Bronchial epithelial cell (primary cell): Measurements from ENCODE around the gene VGLL4. TPM values are rescaled to one million over a fixed set of nuclear protein-coding genes. Genes with fewer than 3 reads are reported as not detected.

Source experiments
- DNase-seq: peaks from one replicate; pipeline ENCODE4 v3.0.0-alpha.2; 2010; ENCODE audit warnings: low read depth
- FAIRE-seq: peaks from 2 replicates; lab custom pipeline; 2011; peaks lifted over from hg19 to GRCh38; lab: Jason Lieb, UNC
- H3K27me3 ChIP-seq: 2 replicates; pipeline ENCODE4 v1.5.1; 2011; ENCODE audit warnings: low read length; ENCODE audit not compliant: control insufficient read depth, insufficient read depth
- H3K36me3 ChIP-seq: 2 replicates; pipeline ENCODE4 v1.5.1; 2011; ENCODE audit warnings: low read length; ENCODE audit not compliant: control insufficient read depth, insufficient read depth
- H3K4me3 ChIP-seq: 2 replicates; pipeline ENCODE4 v1.5.1; 2011; ENCODE audit warnings: mild to moderate bottlenecking, low read depth, low read length, control low read depth
- total RNA-seq: library from RNA; depleted of rRNA; stranded (reverse); fragments of >200 nt; gene quantifications from 2 replicates; pipeline ENCODE4 v1.2.1, GENCODE V29; 2014
- TF ChIP-seq, protein P1 (sequence below): IDR thresholded peaks from 2 replicates; pipeline ENCODE4 v1.5.1; 2011; ENCODE audit warnings: mild to moderate bottlenecking, moderate library complexity, low read length, control low read depth, inconsistent platforms; ENCODE audit not compliant: insufficient read depth, severe bottlenecking

VGLL4 gene
- total RNA-seq, 1 donor from 2014 or later = 32.6 TPM

DNA sequence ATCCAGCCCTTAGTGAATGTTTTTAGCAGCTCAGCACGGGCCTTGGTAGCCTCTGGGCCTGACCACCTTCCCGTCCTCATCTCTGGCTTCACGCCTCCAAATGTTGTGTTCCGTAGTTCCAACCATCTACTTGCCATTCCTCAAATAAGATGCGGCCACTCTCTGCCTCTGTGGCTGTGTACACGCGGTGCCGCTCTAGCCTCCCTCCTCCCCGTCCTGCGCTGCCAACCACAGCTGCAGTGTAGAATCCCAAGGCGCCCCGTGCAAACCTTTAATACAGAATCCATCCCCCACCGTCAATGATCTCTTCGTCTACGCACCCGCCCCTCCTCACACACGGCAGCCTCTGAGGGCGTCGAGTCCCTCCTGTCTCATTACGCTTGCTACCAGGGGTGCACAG is 77.2 kb downstream of the VGLL4 start:
- H3K36me3 ChIP-seq = peaks cover 20% of the 10 kb centered on the region
- DNase-seq (no peak), FAIRE-seq (no peak)
- TF ChIP-seq, protein P1, sequence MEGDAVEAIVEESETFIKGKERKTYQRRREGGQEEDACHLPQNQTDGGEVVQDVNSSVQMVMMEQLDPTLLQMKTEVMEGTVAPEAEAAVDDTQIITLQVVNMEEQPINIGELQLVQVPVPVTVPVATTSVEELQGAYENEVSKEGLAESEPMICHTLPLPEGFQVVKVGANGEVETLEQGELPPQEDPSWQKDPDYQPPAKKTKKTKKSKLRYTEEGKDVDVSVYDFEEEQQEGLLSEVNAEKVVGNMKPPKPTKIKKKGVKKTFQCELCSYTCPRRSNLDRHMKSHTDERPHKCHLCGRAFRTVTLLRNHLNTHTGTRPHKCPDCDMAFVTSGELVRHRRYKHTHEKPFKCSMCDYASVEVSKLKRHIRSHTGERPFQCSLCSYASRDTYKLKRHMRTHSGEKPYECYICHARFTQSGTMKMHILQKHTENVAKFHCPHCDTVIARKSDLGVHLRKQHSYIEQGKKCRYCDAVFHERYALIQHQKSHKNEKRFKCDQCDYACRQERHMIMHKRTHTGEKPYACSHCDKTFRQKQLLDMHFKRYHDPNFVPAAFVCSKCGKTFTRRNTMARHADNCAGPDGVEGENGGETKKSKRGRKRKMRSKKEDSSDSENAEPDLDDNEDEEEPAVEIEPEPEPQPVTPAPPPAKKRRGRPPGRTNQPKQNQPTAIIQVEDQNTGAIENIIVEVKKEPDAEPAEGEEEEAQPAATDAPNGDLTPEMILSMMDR = no peak
- no peaks in the 10 kb centered on the region for H3K27me3 ChIP-seq
- no peak overlapping the region for H3K4me3 ChIP-seq

DNA sequence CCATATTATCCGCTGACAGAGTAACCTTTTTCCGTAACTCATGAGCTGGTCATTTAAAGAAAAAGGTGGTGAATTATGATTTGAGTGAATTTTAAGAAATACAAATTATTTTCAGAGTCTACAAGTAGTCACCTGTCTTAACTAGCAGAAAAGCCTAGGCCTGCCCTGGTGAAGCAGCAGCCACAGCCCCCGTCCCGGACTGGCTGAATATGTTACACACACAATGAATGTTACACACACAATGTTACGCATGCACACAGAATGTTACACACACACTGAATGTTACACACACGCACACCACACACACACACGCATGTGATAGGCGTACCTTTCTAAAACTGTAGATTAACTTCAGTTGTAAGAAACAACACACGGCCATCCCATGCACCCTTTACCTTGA is 77.8 kb downstream of the VGLL4 start:
- no peaks in the 10 kb centered on the region for H3K27me3 ChIP-seq
- FAIRE-seq = no peak
- DNase-seq = no peak
- H3K36me3 ChIP-seq = peaks cover 24% of the 10 kb centered on the region
- H3K4me3 ChIP-seq = no peak overlapping the region
- TF ChIP-seq, protein P1 = no peak

DNA sequence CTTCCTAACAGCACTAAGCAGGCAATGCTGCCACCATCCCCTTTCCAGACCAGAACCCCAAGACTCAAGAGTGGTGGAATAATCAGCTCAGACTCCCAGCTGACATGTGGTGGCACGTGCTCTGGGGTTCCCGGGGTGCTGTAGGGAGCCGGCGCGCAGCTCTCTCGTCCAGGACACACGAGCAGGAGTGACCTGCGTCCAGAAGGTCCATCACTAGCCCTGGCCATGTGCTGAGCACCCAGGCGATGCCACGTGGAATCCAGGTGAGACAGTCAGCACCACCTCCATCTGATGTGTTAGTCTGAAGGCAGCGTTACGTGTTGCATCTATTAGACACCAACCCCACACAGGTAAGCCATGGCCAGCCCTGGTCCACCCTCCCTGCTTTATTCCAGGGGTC is 78.2 kb downstream of the VGLL4 start:
- Histone ChIP-seq H3K36me3 (peaks cover 26% of the 10 kb centered on the region), H3K4me3 (no peak overlapping the region), H3K27me3 (no peaks in the 10 kb centered on the region)
- FAIRE-seq (no peak), DNase-seq (no peak)
- TF ChIP-seq, protein P1 = no peak

DNA sequence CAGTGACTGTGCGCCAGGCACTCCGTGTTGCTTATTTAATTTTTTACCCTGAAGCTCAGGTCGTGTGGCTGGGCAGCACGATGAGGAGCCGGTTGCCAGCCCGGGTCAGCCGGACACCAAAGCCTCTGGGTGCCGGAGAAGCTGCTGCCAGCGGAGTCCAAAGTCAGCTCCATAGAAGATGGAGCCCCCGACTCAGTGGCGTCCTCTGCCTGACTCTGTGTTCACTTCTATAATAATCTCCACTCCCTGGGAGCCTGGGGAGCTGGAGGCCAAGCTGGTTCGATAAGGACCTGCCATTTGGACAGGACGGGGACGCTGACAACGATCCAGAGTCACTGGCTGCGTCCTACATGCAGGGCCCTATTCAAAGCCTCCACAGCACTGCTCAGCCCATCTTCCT is 78.6 kb downstream of the VGLL4 start:
- H3K27me3 ChIP-seq = no peaks in the 10 kb centered on the region
- H3K4me3 ChIP-seq = no peak overlapping the region
- peaks cover 24% of the 10 kb centered on the region for H3K36me3 ChIP-seq
- TF ChIP-seq, protein P1 = no peak
- no peak for DNase-seq
- peak; percentile 43 for FAIRE-seq

DNA sequence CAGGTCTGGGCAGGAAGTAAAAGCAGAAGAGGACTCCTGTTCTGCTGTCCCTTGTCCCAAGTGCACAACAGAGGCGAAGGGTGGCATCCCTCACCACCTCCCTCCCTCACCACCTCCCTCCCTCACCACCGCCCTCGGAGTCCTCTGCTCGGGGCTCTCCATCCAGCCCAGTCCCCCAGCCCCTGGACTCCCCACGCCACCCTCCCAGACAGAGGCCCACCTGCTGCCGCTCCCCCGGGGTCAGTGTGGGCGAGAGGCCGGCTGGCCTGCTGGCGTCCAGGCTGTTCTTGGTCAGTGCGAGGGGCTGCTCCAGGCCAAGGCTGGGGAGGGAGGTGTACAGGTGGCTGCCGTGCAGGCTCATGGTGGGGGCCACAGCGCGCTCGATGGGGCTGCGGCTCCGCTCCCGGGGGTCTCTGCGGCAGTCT is 79.1 kb downstream of the VGLL4 start:
- Histone ChIP-seq H3K27me3 (no peaks in the 10 kb centered on the region), H3K36me3 (peaks cover 26% of the 10 kb centered on the region), H3K4me3 (no peak overlapping the region)
- TF ChIP-seq, protein P1 = no peak
- no peak for FAIRE-seq
- no peak for DNase-seq

DNA sequence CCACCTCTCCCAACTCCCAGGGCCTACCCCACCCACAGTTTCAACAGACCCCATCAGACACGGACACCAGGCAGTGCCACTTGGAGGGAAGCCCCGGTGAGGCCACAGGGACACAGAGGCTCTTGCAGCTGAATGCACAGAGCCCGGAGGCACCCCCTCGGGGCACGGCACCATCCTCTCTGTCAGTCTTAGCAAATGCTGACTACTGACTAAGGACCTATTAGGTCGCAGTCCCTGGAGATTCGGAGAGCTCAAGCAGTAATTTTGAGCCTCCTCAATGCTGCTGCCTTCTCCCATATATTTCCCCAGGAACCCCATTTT is 79.9 kb downstream of the VGLL4 start:
- no peak for FAIRE-seq
- H3K4me3 ChIP-seq = no peak overlapping the region
- H3K27me3 ChIP-seq = no peaks in the 10 kb centered on the region
- peaks cover 28% of the 10 kb centered on the region for H3K36me3 ChIP-seq
- TF ChIP-seq, protein P1 = no peak
- no peak for DNase-seq
